CD8-positive, alpha-beta memory T cell (primary cell): ENCODE measurements around the gene S100A2. TPM values are rescaled to one million over a fixed set of nuclear protein-coding genes. Genes with fewer than 3 reads are reported as not detected.

ENCODE experiments used
- CTCF ChIA-PET: fragments of 350-600 bp; sonication (Branson Sonifier 250); formaldehyde crosslinking; loops from one replicate; lab custom pipeline; 2021; ENCODE audit warnings: antibody characterized with exemption; lab: Charles Lee
- POLR2A ChIA-PET: fragments of 350-600 bp; sonication (Branson Sonifier 250); formaldehyde crosslinking; loops from one replicate; lab custom pipeline; 2021; ENCODE audit warnings: antibody characterized with exemption; lab: Charles Lee
- DNase-seq, 5 donors: peaks; one replicate each; pipeline versions ENCODE4 v3.0.0 to v3.0.0-alpha.2; 2020 to 2022; ENCODE audit warnings: mixed read lengths in 1 of 5
- H3K27ac ChIP-seq: one replicate; pipeline ENCODE4 v1.7.0; 2013; ENCODE audit warnings: low read depth, mild to moderate bottlenecking, low read length, moderate library complexity
- H3K27me3 ChIP-seq: 2 replicates; pipeline ENCODE4 v1.7.0; 2013; ENCODE audit warnings: low read length, mild to moderate bottlenecking; ENCODE audit not compliant: insufficient read depth, poor library complexity, severe bottlenecking
- H3K36me3 ChIP-seq: 2 replicates; pipeline ENCODE4 v1.7.0; 2013; ENCODE audit warnings: mild to moderate bottlenecking, low read length, moderate library complexity; ENCODE audit not compliant: insufficient read depth
- H3K4me1 ChIP-seq: 2 replicates; pipeline ENCODE4 v1.7.0; 2013; ENCODE audit warnings: mild to moderate bottlenecking, low read length, moderate library complexity; ENCODE audit not compliant: insufficient read depth
- H3K4me3 ChIP-seq: 2 replicates; pipeline ENCODE4 v1.7.0; 2013; ENCODE audit warnings: mild to moderate bottlenecking, low read length
- H3K9me3 ChIP-seq: 2 replicates; pipeline ENCODE4 v1.7.0; 2013; ENCODE audit warnings: mild to moderate bottlenecking, low read length
- H3K27ac Mint-ChIP-seq, 8 donors: one replicate each; pipeline ENCODE4 v1.8.0; 2020 to 2021; ENCODE audit warnings: mixed read lengths in 8 of 8, mild to moderate bottlenecking in 6 of 8, inconsistent platforms in 3 of 8, moderate library complexity in 3 of 8
- H3K27me3 Mint-ChIP-seq, 2 donors: one replicate each; pipeline ENCODE4 v1.8.0; 2020 to 2021; ENCODE audit warnings: mixed read lengths in 2 of 2, mild to moderate bottlenecking in 1 of 2, moderate library complexity in 1 of 2
- H3K36me3 Mint-ChIP-seq, 3 donors: one replicate each; pipeline ENCODE4 v1.8.0; 2020 to 2021; ENCODE audit warnings: mixed read lengths in 3 of 3, inconsistent platforms in 1 of 3, mild to moderate bottlenecking in 1 of 3
- H3K4me1 Mint-ChIP-seq, 3 donors: one replicate each; pipeline ENCODE4 v1.8.0; 2020 to 2021; ENCODE audit warnings: mixed read lengths in 3 of 3, inconsistent platforms in 1 of 3, mild to moderate bottlenecking in 1 of 3
- H3K4me3 Mint-ChIP-seq, 7 donors: one replicate each; pipeline ENCODE4 v1.8.0; 2020 to 2021; ENCODE audit warnings: mixed read lengths in 7 of 7, mild to moderate bottlenecking in 6 of 7, moderate library complexity in 4 of 7, inconsistent platforms in 2 of 7
- H3K9me3 Mint-ChIP-seq, 5 donors: one replicate each; pipeline ENCODE4 v1.8.0; 2020 to 2022; ENCODE audit warnings: mixed read lengths in 5 of 5, mild to moderate bottlenecking in 3 of 5, moderate library complexity in 2 of 5, inconsistent platforms in 1 of 5
- polyA plus RNA-seq: library from polyadenylated mRNA; unstranded; fragments of 300-500 nt; fragmentation: Illumina TruSeq; gene quantifications from one replicate; pipeline ENCODE4 v1.2.3, GENCODE V29; 2021
- total RNA-seq, 2 experiments: library from RNA; stranded (reverse); gene quantifications; one replicate each; pipeline ENCODE4 v1.2.3, GENCODE V29; 2021

The S100A2 gene
- total and polyA plus RNA-seq, 3 experiments from 2014 or later, result 0.72 to 1.1 (median 0.81) TPM

GRCh38 chr1:153552335-153552734 is 13.3 kb downstream of the S100A2 start:
- POLR2A ChIA-PET, result interaction anchor here (0.9 kb wide), 1 partner anchor 12 kb away, joined by 3 read pairs; the partner anchor contains the start of gene S100A5
- Histone ChIP-seq H3K4me3 (no peak overlapping the region), H3K27me3 (no peaks in the 10 kb centered on the region), H3K27ac (no peak overlapping the region), H3K4me1 (peaks cover 3% of the 10 kb centered on the region), H3K36me3 (no peaks in the 10 kb centered on the region), H3K9me3 (no peaks in the 10 kb centered on the region)
- CTCF ChIA-PET, result interaction anchor here (1.0 to 5.6 kb wide), 3 partner anchors 16 to 20 kb away, joined by 3 to 30 read pairs (median 3); no protein-coding TSS in a partner anchor
- Mint-ChIP-seq H3K4me3 (no peak overlapping the region), H3K36me3 (no peaks in the 10 kb centered on the region), H3K27ac (peak overlapping the region in 1 of 8 donors; percentile 38), H3K9me3 (no peaks in the 10 kb centered on the region), H3K27me3 (no peaks in the 10 kb centered on the region), H3K4me1 (peaks cover 0 to 4% (median 0%) of the 10 kb centered on the region in 3 donors)
- no peak for DNase-seq

DNA sequence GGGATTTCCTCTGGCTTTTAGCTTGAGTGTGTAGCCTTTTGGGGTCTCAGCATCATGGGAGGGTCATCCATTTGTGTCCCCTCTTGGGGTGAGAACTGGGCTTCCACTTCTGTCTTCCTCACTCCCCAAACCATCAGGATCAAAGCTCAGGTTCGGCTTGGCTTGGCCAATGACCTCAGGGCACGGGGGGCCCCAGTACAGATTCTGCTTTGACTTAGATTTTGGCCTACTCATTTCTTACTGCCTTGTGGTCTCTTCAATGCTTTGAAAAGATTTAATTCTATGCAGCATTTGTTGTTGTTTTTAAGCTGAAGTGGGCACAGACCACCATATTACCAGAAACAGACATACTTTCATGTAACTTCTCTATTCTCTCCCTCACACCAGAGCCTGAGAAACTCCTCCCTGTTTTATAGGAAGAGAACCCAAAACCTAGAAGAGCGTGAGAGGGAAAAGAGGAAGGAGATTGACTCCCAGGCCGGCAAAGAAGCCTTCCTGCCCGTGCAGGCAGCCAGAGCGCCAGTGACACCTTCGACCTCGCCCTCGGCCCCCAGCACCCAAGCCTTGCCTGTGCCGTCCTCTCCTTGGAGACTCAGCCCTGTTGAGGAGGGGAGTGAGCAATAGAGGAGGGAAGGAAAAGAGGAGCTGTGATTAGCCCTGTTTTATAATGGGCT is 14.7 kb downstream of the S100A2 start:
- Histone ChIP-seq H3K4me1 (peaks cover 17% of the 10 kb centered on the region), H3K27ac (no peak overlapping the region), H3K9me3 (no peaks in the 10 kb centered on the region), H3K4me3 (no peak overlapping the region), H3K36me3 (no peaks in the 10 kb centered on the region), H3K27me3 (no peaks in the 10 kb centered on the region)
- CTCF ChIA-PET, result interaction anchor here (0.9 to 5.6 kb wide), 4 partner anchors 15 to 41 kb away, joined by 3 to 30 read pairs (median 4); partner anchors contain the start of gene S100A2
- DNase-seq, result no peak
- H3K9me3 Mint-ChIP-seq, result no peaks in the 10 kb centered on the region
- no peaks in the 10 kb centered on the region for H3K36me3 Mint-ChIP-seq
- peak overlapping the region in 2 of 8 donors; percentile 66 to 73 for H3K27ac Mint-ChIP-seq
- POLR2A ChIA-PET, result no interaction called here
- no peaks in the 10 kb centered on the region for H3K27me3 Mint-ChIP-seq
- H3K4me1 Mint-ChIP-seq, result peaks cover 6 to 14% (median 8%) of the 10 kb centered on the region in 3 donors
- H3K4me3 Mint-ChIP-seq, result no peak overlapping the region

GRCh38 chr1:153550398-153550758 is 15.3 kb downstream of the S100A2 start:
- no peak for DNase-seq
- Mint-ChIP-seq H3K36me3 (peaks cover 0 to 2% (median 0%) of the 10 kb centered on the region in 3 donors), H3K9me3 (no peaks in the 10 kb centered on the region), H3K4me1 (peaks cover 12 to 20% (median 14%) of the 10 kb centered on the region in 3 donors), H3K4me3 (no peak overlapping the region), H3K27me3 (no peaks in the 10 kb centered on the region), H3K27ac (no peak overlapping the region)
- Histone ChIP-seq H3K27ac (no peak overlapping the region), H3K4me3 (no peak overlapping the region), H3K9me3 (no peaks in the 10 kb centered on the region), H3K27me3 (no peaks in the 10 kb centered on the region), H3K4me1 (peaks cover 23% of the 10 kb centered on the region), H3K36me3 (no peaks in the 10 kb centered on the region)
- ChIA-PET CTCF (interaction anchor here (1.1 to 5.6 kb wide), 3 partner anchors 18 to 55 kb away, joined by 3 to 30 read pairs (median 3); no protein-coding TSS in a partner anchor), POLR2A (no interaction called here)

DNA sequence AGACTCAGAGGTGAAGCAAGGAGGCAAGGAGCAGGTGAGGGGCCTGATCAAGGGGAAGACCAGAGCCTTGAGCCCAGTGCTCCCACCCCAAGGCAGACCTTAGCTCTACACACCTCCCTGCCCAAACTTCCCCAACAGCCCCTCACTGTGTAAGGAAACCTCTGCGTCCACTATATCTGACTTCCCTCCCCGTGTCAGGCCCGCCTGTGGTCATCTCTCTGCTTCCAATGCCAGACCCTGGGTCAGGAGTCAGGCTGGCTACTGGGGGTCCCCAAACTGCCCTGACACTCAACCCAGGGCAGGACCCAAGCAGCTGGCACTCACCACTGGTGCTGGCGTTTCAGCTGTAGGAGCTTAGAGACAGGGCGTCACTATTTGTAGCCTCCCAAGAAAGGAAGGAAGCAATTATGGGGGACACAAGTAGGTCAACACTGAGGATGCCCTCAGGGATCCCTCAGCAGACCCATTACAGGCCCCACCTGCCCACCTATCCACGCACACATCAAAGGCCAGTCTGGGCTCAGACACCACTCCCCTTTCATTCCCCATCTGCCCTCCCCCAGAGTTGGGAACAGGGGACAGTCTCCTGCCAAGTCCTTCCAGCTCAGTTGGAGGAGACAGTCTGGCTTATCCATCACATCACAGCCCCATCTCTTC is 15.8 kb downstream of the S100A2 start:
- H3K4me3 Mint-ChIP-seq, result no peak overlapping the region
- Histone ChIP-seq H3K36me3 (no peaks in the 10 kb centered on the region), H3K27me3 (no peaks in the 10 kb centered on the region), H3K4me1 (peaks cover 28% of the 10 kb centered on the region), H3K27ac (no peak overlapping the region), H3K9me3 (no peaks in the 10 kb centered on the region), H3K4me3 (no peak overlapping the region)
- no peak for DNase-seq
- POLR2A ChIA-PET, result no interaction called here
- peaks cover 0 to 3% of the 10 kb centered on the region in 2 donors for H3K27me3 Mint-ChIP-seq
- no peaks in the 10 kb centered on the region for H3K9me3 Mint-ChIP-seq
- CTCF ChIA-PET, result interaction anchor here (1.1 to 5.6 kb wide), 3 partner anchors 17 to 54 kb away, joined by 3 to 30 read pairs (median 3); no protein-coding TSS in a partner anchor
- peaks cover under 1 to 7% (median 2%) of the 10 kb centered on the region in 3 donors for H3K36me3 Mint-ChIP-seq
- no peak overlapping the region for H3K27ac Mint-ChIP-seq
- H3K4me1 Mint-ChIP-seq, result peaks cover 17 to 25% (median 19%) of the 10 kb centered on the region in 3 donors

GRCh38 chr1:153548722-153549688 is 16.6 kb downstream of the S100A2 start, which contains the start of gene S100A3:
TSS of gene S100A3 (minus strand) at chr1:153549258. CDS start at chr1:153548485, 773 bp downstream.
- CTCF ChIA-PET, result interaction anchor here (1.5 to 1.6 kb wide), 2 partner anchors 17 to 53 kb away, joined by 3 to 5 read pairs; no protein-coding TSS in a partner anchor
- H3K27ac Mint-ChIP-seq, result peak within 1 kb of the TSS in 6 of 8 donors; percentile 32 to 73 (median 62)
- H3K9me3 ChIP-seq, result no peaks in the 10 kb centered on the region

GRCh38 chr1:153547560-153548551 is 17.8 kb downstream of the S100A2 start:
- no peak overlapping the region for H3K4me3 ChIP-seq
- Mint-ChIP-seq H3K27ac (peak overlapping the region in 5 of 8 donors; percentile 33 to 86 (median 57)), H3K4me3 (peak overlapping the region in 2 of 7 donors; percentile 45 to 79), H3K9me3 (no peaks in the 10 kb centered on the region), H3K36me3 (peaks cover 9 to 27% (median 13%) of the 10 kb centered on the region in 3 donors), H3K4me1 (peaks cover 36 to 45% (median 39%) of the 10 kb centered on the region in 3 donors), H3K27me3 (peaks cover 0 to 3% of the 10 kb centered on the region in 2 donors)
- ChIA-PET POLR2A (interaction anchor here (5.4 kb wide), 1 partner anchor 13 kb away, joined by 121 read pairs; the partner anchor contains the start of gene S100A6), CTCF (interaction anchor here (1.6 to 5.4 kb wide), 2 partner anchors 15 kb away, joined by 5 to 68 read pairs; no protein-coding TSS in a partner anchor)
- DNase-seq, result no peak
- peaks cover 48% of the 10 kb centered on the region for H3K4me1 ChIP-seq
- no peak overlapping the region for H3K27ac ChIP-seq
- no peaks in the 10 kb centered on the region for H3K27me3 ChIP-seq
- H3K9me3 ChIP-seq, result no peaks in the 10 kb centered on the region
- peaks cover 11% of the 10 kb centered on the region for H3K36me3 ChIP-seq

More at GRCh38 chr1:153548722-153549688, 16.6 kb downstream of the S100A2 start, which contains the start of gene S100A3:
- H3K4me1 ChIP-seq, result peaks cover 36% of the 10 kb centered on the region
- Mint-ChIP-seq H3K4me1 (peaks cover 25 to 33% (median 27%) of the 10 kb centered on the region in 3 donors), H3K27me3 (peaks cover 0 to 3% of the 10 kb centered on the region in 2 donors), H3K9me3 (no peaks in the 10 kb centered on the region), H3K36me3 (peaks cover 4 to 16% (median 7%) of the 10 kb centered on the region in 3 donors), H3K4me3 (peak within 1 kb of the TSS in 2 of 7 donors; percentile 45 to 79)
- no peaks in the 10 kb centered on the region for H3K27me3 ChIP-seq
- peaks cover 2% of the 10 kb centered on the region for H3K36me3 ChIP-seq
- no peak within 1 kb of the TSS for H3K27ac ChIP-seq
- POLR2A ChIA-PET, result no interaction called here
- no peak within 1 kb of the TSS for H3K4me3 ChIP-seq
- DNase-seq, result no peak
